WTC11 (cell line): Measurements from ENCODE around the gene SPSB3. TPM values are rescaled to one million over a fixed set of nuclear protein-coding genes. Genes with fewer than 3 reads are reported as not detected.

Experiments used
- ATAC-seq: fragments of 200-7000 bp; cut with Tn5 transposase; 2 replicates; pipeline ENCODE4 v1.10.0; 2021; ENCODE audit warnings: mild to moderate bottlenecking, moderate library complexity
- CTCF ChIA-PET: fragments of 300-600 bp; sonication (Branson Sonifier 250); formaldehyde crosslinking; loops from one replicate; lab custom pipeline; 2021; ENCODE audit warnings: antibody characterized with exemption; lab: Charles Lee
- POLR2A ChIA-PET: fragments of 350-600 bp; sonication (Branson Sonifier 250); formaldehyde crosslinking; loops from one replicate; lab custom pipeline; 2021; ENCODE audit warnings: antibody characterized with exemption; lab: Charles Lee
- DNase-seq: peaks from one replicate; pipeline ENCODE4 v3.0.0; 2021; ENCODE audit warnings: low spot score
- H3K27ac Mint-ChIP-seq: 2 replicates; pipeline ENCODE4 v1.8.0; 2021; ENCODE audit warnings: mixed read lengths
- H3K27me3 Mint-ChIP-seq: 2 replicates; pipeline ENCODE4 v1.8.0; 2021; ENCODE audit warnings: low read depth, mild to moderate bottlenecking, moderate library complexity, mixed read lengths
- H3K36me3 Mint-ChIP-seq: 2 replicates; pipeline ENCODE4 v1.8.0; 2021; ENCODE audit warnings: mixed read lengths
- H3K4me1 Mint-ChIP-seq: 2 replicates; pipeline ENCODE4 v1.8.0; 2022; ENCODE audit warnings: mixed read lengths
- H3K4me3 Mint-ChIP-seq: 2 replicates; pipeline ENCODE4 v1.8.0; 2021; ENCODE audit warnings: mild to moderate bottlenecking, moderate library complexity, mixed read lengths
- H3K9me3 Mint-ChIP-seq: 2 replicates; pipeline ENCODE4 v1.8.0; 2021; ENCODE audit warnings: mixed read lengths
- ETV6 ChIP-seq: sonication (generic); formaldehyde crosslinking; IDR thresholded peaks from 2 replicates; pipeline ENCODE4 v1.8.1; 2022; ENCODE audit warnings: mild to moderate bottlenecking, missing genetic modification reagents
- FOXJ3 ChIP-seq: sonication (generic); formaldehyde crosslinking; IDR thresholded peaks from 2 replicates; pipeline ENCODE4 v1.9.0; 2021; ENCODE audit warnings: missing genetic modification reagents, mild to moderate bottlenecking, borderline replicate concordance
- FOXK1 ChIP-seq: sonication (generic); formaldehyde crosslinking; IDR thresholded peaks from 2 replicates; pipeline ENCODE4 v1.8.0; 2022; ENCODE audit warnings: mild to moderate bottlenecking, moderate library complexity, missing genetic modification reagents
- JUN ChIP-seq: sonication (generic); formaldehyde crosslinking; IDR thresholded peaks from 2 replicates; pipeline ENCODE4 v1.8.0; 2023; ENCODE audit warnings: mild to moderate bottlenecking, missing genetic modification reagents
- PRRX2 ChIP-seq: fragments of 250-450 bp; sonication (Bioruptor Pico); IDR thresholded peaks from 2 replicates; pipeline ENCODE4 v1.8.0; 2021; ENCODE audit warnings: mild to moderate bottlenecking
- SMAD3 ChIP-seq: sonication (generic); formaldehyde crosslinking; IDR thresholded peaks from 2 replicates; pipeline ENCODE4 v1.8.0; 2022; ENCODE audit warnings: missing genetic modification reagents, mild to moderate bottlenecking, borderline replicate concordance
- SOX15 ChIP-seq: fragments of 250-450 bp; sonication (Bioruptor Pico); IDR thresholded peaks from 2 replicates; pipeline ENCODE4 v1.9.0; 2021; ENCODE audit warnings: mild to moderate bottlenecking
- TEAD4 ChIP-seq: sonication (generic); formaldehyde crosslinking; IDR thresholded peaks from 2 replicates; pipeline ENCODE4 v1.8.0; 2022; ENCODE audit warnings: mild to moderate bottlenecking, missing genetic modification reagents
- TP53 ChIP-seq: sonication (generic); formaldehyde crosslinking; IDR thresholded peaks from 2 replicates; pipeline ENCODE4 v1.8.1; 2023; ENCODE audit warnings: mild to moderate bottlenecking, missing genetic modification reagents
- total RNA-seq: library from RNA; stranded (reverse); gene quantifications from 3 replicates; pipeline ENCODE4 v1.2.3, GENCODE V29; 2021
- TF ChIP-seq, protein P1 (sequence below): sonication (generic); formaldehyde crosslinking; IDR thresholded peaks from 2 replicates; pipeline ENCODE4 v1.8.1; 2022; ENCODE audit warnings: missing genetic modification reagents, borderline replicate concordance
- TF ChIP-seq, protein P2 (sequence below): sonication (generic); formaldehyde crosslinking; IDR thresholded peaks from 2 replicates; pipeline ENCODE4 v1.8.0; 2023; ENCODE audit warnings: mild to moderate bottlenecking, missing genetic modification reagents
- TF ChIP-seq, protein P3 (sequence below): sonication (generic); formaldehyde crosslinking; IDR thresholded peaks from 2 replicates; pipeline ENCODE4 v1.8.1; 2022; ENCODE audit warnings: low read depth, missing genetic modification reagents, borderline replicate concordance

SPSB3 gene
- total RNA-seq, 1 experiment from 2014 or later: 32.8 TPM

DNA sequence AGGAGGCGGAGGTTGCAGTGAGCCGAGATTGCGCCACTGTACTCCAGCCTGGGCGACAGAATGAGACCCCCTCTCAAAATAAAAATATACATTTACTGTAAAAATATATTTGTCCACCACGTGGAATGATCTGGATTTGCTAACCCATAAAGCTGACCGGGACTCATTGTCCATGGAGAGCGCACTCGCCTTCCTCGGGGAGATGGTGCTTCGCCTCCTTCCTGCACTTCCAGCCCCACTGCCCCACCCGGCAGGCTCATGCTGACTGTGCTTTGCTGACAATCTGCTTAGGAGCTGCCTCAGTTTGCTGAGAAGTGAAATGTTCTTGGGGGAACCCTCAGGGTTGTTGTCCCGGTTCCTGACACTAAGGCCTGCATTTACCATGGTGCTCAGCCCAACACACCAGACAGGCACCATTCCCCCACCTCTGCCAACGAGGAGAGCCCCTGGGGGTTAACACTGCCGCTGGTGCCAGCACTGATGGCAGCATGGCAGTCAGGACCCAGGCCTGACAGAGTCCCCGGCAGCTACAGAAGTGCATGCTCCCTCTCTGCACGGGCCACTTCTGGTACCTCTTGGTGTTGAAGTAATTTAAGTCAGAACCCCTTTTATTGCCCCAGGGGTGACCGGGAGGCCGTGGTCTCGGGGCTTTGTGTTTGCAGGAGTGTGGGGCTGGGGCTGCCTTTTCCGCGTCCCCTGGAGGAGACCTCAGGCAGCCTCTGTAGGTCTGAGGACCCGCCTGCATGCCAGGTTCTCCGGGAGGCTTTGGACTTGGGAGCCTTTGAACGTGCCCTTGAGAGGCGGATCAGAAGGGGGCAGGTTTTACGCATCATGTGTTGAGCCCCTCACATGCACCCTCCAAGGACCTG is 2.8 kb upstream of the SPSB3 start:
- H3K27me3 Mint-ChIP-seq: no peaks in the 10 kb centered on the region
- peak overlapping the region; percentile 33 for H3K4me3 Mint-ChIP-seq

DNA sequence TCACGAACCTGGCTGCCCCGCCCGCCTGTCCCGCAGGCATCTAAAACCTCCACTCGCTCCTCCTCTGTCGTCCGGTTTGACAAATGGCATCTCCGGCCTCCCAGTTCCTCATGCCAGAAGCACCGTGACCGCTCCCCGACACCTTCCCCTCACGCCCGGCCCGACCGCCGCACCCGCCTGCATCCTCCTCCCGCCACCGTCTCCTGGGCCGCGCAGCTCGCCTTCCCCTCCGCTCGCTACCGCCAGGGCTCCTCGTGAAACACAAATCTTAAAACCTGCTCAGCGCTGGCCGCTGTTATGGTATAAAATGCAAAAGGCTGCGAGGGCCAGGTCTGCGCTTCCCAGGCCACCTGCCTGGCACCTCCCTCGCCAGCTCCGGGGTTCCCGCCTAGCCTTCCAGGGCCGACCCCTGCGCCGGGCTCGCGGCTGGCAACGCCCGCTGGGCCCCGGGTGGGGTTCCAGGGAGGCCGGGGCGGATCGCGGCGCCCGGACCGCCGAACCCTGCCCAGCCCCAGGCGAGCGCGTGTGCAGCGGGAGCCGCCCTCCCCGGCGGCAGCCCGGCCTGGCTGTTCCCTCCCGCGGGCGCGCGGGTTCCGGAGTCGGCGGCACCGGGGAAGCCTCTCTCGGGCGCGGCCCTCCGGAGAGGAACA is 488 bp downstream of the SPSB3 start:
- H3K27me3 Mint-ChIP-seq: no peaks in the 10 kb centered on the region
- TF ChIP-seq JUN (CRISPR knock-in tag): 0 out of 2 replicates have a peak, but pooled peaks have one; percentile 32
- no peak for TF ChIP-seq SOX15 (CRISPR knock-in tag)
- POLR2A ChIA-PET: interaction anchor here (0.9 to 2.6 kb wide), 8 partner anchors 8 to 183 kb away, joined by 3 to 18 read pairs (median 6); partner anchors contain the start of genes EME2, IGFALS, MAPK8IP3 and MRPS34
- H3K4me3 Mint-ChIP-seq: peak overlapping the region; percentile 81
- CTCF ChIA-PET: interaction anchor here (0.6 to 2.1 kb wide), 25 partner anchors 8 to 1041 kb away, joined by 3 to 37 read pairs (median 4); partner anchors contain the start of genes CIAO3, EME2, FAHD1 and HAGH
- no peaks in the 10 kb centered on the region for H3K9me3 Mint-ChIP-seq
- H3K36me3 Mint-ChIP-seq: no peaks in the 10 kb centered on the region
- ATAC-seq (no peak), DNase-seq (peak; percentile 42)
- H3K4me1 Mint-ChIP-seq: peaks cover 7% of the 10 kb centered on the region
- peak overlapping the region; percentile 60 for H3K27ac Mint-ChIP-seq

More for the DNA sequence above, 2.8 kb upstream of the SPSB3 start:
- ChIA-PET CTCF (no interaction called here), POLR2A (interaction anchor here (0.6 kb wide), 1 partner anchor 812 kb away, joined by 3 read pairs; no protein-coding TSS in a partner anchor)
- TF ChIP-seq TEAD4 (CRISPR knock-in tag) (no peak), FOXK1 (CRISPR knock-in tag) (no peak), TP53 (CRISPR knock-in tag) (no peak), PRRX2 (no peak), SMAD3 (CRISPR knock-in tag) (no peak)
- TF ChIP-seq, protein P1, sequence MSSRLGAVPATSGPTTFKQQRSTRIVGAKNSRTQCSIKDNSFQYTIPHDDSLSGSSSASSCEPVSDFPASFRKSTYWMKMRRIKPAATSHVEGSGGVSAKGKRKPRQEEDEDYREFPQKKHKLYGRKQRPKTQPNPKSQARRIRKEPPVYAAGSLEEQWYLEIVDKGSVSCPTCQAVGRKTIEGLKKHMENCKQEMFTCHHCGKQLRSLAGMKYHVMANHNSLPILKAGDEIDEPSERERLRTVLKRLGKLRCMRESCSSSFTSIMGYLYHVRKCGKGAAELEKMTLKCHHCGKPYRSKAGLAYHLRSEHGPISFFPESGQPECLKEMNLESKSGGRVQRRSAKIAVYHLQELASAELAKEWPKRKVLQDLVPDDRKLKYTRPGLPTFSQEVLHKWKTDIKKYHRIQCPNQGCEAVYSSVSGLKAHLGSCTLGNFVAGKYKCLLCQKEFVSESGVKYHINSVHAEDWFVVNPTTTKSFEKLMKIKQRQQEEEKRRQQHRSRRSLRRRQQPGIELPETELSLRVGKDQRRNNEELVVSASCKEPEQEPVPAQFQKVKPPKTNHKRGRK (CRISPR knock-in tag): no peak
- Mint-ChIP-seq H3K36me3 (peaks cover 5% of the 10 kb centered on the region), H3K4me1 (peaks cover 7% of the 10 kb centered on the region), H3K9me3 (no peaks in the 10 kb centered on the region), H3K27ac (no peak overlapping the region)
- ATAC-seq (no peak), DNase-seq (no peak)

DNA sequence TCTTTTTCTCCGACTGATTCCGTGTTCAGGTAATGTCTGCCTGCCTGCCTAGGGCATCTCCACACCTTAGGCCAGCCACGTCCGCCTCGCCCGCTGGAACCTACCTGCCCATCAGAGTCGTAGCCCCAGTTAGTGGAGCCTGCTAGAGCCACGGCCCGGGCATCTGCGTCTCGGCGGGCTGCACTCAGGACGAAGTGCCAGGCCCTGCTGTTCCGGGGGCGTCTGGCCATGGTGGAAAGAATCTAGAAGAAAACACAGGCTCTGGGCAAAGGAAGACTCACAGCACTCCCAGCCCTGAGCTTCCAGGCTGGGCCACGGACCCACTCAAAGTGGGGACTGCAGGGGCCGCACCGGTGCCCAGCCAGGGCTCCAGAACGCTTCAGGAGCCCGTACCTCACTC is 1.1 kb downstream of the SPSB3 start:
- H3K4me1 Mint-ChIP-seq: peaks cover 7% of the 10 kb centered on the region
- H3K9me3 Mint-ChIP-seq: no peaks in the 10 kb centered on the region
- TF ChIP-seq, protein P2, sequence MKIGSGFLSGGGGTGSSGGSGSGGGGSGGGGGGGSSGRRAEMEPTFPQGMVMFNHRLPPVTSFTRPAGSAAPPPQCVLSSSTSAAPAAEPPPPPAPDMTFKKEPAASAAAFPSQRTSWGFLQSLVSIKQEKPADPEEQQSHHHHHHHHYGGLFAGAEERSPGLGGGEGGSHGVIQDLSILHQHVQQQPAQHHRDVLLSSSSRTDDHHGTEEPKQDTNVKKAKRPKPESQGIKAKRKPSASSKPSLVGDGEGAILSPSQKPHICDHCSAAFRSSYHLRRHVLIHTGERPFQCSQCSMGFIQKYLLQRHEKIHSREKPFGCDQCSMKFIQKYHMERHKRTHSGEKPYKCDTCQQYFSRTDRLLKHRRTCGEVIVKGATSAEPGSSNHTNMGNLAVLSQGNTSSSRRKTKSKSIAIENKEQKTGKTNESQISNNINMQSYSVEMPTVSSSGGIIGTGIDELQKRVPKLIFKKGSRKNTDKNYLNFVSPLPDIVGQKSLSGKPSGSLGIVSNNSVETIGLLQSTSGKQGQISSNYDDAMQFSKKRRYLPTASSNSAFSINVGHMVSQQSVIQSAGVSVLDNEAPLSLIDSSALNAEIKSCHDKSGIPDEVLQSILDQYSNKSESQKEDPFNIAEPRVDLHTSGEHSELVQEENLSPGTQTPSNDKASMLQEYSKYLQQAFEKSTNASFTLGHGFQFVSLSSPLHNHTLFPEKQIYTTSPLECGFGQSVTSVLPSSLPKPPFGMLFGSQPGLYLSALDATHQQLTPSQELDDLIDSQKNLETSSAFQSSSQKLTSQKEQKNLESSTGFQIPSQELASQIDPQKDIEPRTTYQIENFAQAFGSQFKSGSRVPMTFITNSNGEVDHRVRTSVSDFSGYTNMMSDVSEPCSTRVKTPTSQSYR (CRISPR knock-in tag): no peak
- no peak for TF ChIP-seq FOXJ3 (CRISPR knock-in tag)
- ATAC-seq: no peak
- H3K36me3 Mint-ChIP-seq: no peaks in the 10 kb centered on the region
- POLR2A ChIA-PET: interaction anchor here (2.6 kb wide), 1 partner anchor 10 kb away, joined by 11 read pairs; the partner anchor contains the start of gene NME3
- DNase-seq: no peak
- peak overlapping the region; percentile 81 for H3K4me3 Mint-ChIP-seq
- CTCF ChIA-PET: interaction anchor here (0.7 to 2.1 kb wide), 6 partner anchors 8 to 160 kb away, joined by 3 to 37 read pairs (median 7); partner anchors contain the start of genes EME2, FAHD1, HAGH and MRPS34
- no peaks in the 10 kb centered on the region for H3K27me3 Mint-ChIP-seq
- 0 out of 2 replicates have a peak overlapping the region, but pooled peaks have one; percentile 60 for H3K27ac Mint-ChIP-seq

DNA sequence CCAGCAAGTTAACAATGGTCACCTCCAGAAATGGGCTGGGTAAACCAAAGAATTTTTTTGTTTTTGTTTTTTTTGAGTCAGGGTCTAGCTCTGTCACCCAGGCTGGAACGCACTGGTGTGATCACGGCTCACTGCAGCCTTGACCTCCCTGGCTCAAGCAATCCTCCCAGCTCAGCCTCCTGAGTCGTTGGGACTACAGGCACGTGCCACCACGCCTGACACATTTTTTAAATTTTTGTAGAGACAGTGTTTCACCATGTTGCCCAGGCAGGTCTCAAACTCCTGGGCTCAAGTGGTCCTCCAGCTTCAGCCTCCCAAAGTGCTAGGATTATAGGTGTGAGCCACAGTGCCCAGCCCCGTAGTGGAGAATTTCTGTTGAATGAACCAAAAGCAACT is 1.7 kb downstream of the SPSB3 start:
- Mint-ChIP-seq H3K36me3 (no peaks in the 10 kb centered on the region), H3K4me3 (peak overlapping the region; percentile 81), H3K27me3 (no peaks in the 10 kb centered on the region), H3K9me3 (no peaks in the 10 kb centered on the region), H3K27ac (no peak overlapping the region), H3K4me1 (peaks cover 7% of the 10 kb centered on the region)
- TF ChIP-seq ETV6 (CRISPR knock-in tag): no peak
- TF ChIP-seq, protein P3, sequence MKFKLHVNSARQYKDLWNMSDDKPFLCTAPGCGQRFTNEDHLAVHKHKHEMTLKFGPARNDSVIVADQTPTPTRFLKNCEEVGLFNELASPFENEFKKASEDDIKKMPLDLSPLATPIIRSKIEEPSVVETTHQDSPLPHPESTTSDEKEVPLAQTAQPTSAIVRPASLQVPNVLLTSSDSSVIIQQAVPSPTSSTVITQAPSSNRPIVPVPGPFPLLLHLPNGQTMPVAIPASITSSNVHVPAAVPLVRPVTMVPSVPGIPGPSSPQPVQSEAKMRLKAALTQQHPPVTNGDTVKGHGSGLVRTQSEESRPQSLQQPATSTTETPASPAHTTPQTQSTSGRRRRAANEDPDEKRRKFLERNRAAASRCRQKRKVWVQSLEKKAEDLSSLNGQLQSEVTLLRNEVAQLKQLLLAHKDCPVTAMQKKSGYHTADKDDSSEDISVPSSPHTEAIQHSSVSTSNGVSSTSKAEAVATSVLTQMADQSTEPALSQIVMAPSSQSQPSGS (CRISPR knock-in tag): no peak
- ChIA-PET POLR2A (interaction anchor here (2.6 kb wide), 1 partner anchor 10 kb away, joined by 11 read pairs; the partner anchor contains the start of gene NME3), CTCF (no interaction called here)
- ATAC-seq (no peak), DNase-seq (no peak)
